WTC11 (cell line): ENCODE data around the gene STK17A. TPM values are rescaled to one million over a fixed set of nuclear protein-coding genes. Genes with fewer than 3 reads are reported as not detected.

Experiments used
- ATAC-seq: fragments of 200-7000 bp; cut with Tn5 transposase; 2 replicates; pipeline ENCODE4 v1.10.0; 2021; ENCODE audit warnings: mild to moderate bottlenecking, moderate library complexity
- CTCF ChIA-PET: fragments of 300-600 bp; sonication (Branson Sonifier 250); formaldehyde crosslinking; loops from one replicate; lab custom pipeline; 2021; ENCODE audit warnings: antibody characterized with exemption; lab: Charles Lee
- POLR2A ChIA-PET: fragments of 350-600 bp; sonication (Branson Sonifier 250); formaldehyde crosslinking; loops from one replicate; lab custom pipeline; 2021; ENCODE audit warnings: antibody characterized with exemption; lab: Charles Lee
- DNase-seq: peaks from one replicate; pipeline ENCODE4 v3.0.0; 2021; ENCODE audit warnings: low spot score
- H3K27ac Mint-ChIP-seq: 2 replicates; pipeline ENCODE4 v1.8.0; 2021; ENCODE audit warnings: mixed read lengths
- H3K27me3 Mint-ChIP-seq: 2 replicates; pipeline ENCODE4 v1.8.0; 2021; ENCODE audit warnings: low read depth, mild to moderate bottlenecking, moderate library complexity, mixed read lengths
- H3K36me3 Mint-ChIP-seq: 2 replicates; pipeline ENCODE4 v1.8.0; 2021; ENCODE audit warnings: mixed read lengths
- H3K4me1 Mint-ChIP-seq: 2 replicates; pipeline ENCODE4 v1.8.0; 2022; ENCODE audit warnings: mixed read lengths
- H3K4me3 Mint-ChIP-seq: 2 replicates; pipeline ENCODE4 v1.8.0; 2021; ENCODE audit warnings: mild to moderate bottlenecking, moderate library complexity, mixed read lengths
- H3K9me3 Mint-ChIP-seq: 2 replicates; pipeline ENCODE4 v1.8.0; 2021; ENCODE audit warnings: mixed read lengths
- ATF2 ChIP-seq: sonication (generic); formaldehyde crosslinking; IDR thresholded peaks from 2 replicates; pipeline ENCODE4 v1.8.1; 2022; ENCODE audit warnings: low read depth, missing genetic modification reagents, borderline replicate concordance
- ATF6 ChIP-seq: sonication (generic); formaldehyde crosslinking; IDR thresholded peaks from 2 replicates; pipeline ENCODE4 v1.8.1; 2023; ENCODE audit warnings: mild to moderate bottlenecking, missing genetic modification reagents
- CREB1 ChIP-seq: sonication (generic); formaldehyde crosslinking; IDR thresholded peaks from 2 replicates; pipeline ENCODE4 v1.8.0; 2023; ENCODE audit warnings: mild to moderate bottlenecking, missing genetic modification reagents
- E2F5 ChIP-seq: sonication (generic); formaldehyde crosslinking; IDR thresholded peaks from 2 replicates; pipeline ENCODE4 v1.8.1; 2022; ENCODE audit warnings: mild to moderate bottlenecking, moderate library complexity, missing genetic modification reagents
- ETV6 ChIP-seq: sonication (generic); formaldehyde crosslinking; IDR thresholded peaks from 2 replicates; pipeline ENCODE4 v1.8.1; 2022; ENCODE audit warnings: mild to moderate bottlenecking, missing genetic modification reagents
- FOXP1 ChIP-seq: sonication (generic); formaldehyde crosslinking; IDR thresholded peaks from 2 replicates; pipeline ENCODE4 v1.8.0; 2022; ENCODE audit warnings: missing genetic modification reagents, mild to moderate bottlenecking, moderate library complexity, borderline replicate concordance
- GABPB1 ChIP-seq: sonication (generic); formaldehyde crosslinking; IDR thresholded peaks from 2 replicates; pipeline ENCODE4 v1.8.1; 2023; ENCODE audit warnings: mild to moderate bottlenecking, missing genetic modification reagents
- GRHL2 ChIP-seq: fragments of 250-450 bp; sonication (Bioruptor Pico); IDR thresholded peaks from 2 replicates; pipeline ENCODE4 v1.8.0; 2022; ENCODE audit warnings: mild to moderate bottlenecking, moderate library complexity; ENCODE audit not compliant: insufficient replicate concordance, severe bottlenecking
- GTF2I ChIP-seq: fragments of 250-450 bp; sonication (Bioruptor Pico); conservative IDR thresholded peaks from 2 replicates; pipeline ENCODE4 v1.4.0; 2021; ENCODE audit warnings: mild to moderate bottlenecking
- IRF2 ChIP-seq: sonication (generic); formaldehyde crosslinking; IDR thresholded peaks from 2 replicates; pipeline ENCODE4 v1.8.0; 2022; ENCODE audit warnings: low read depth, missing genetic modification reagents, borderline replicate concordance
- JAZF1 ChIP-seq: fragments of 250-450 bp; sonication (Bioruptor Pico); IDR thresholded peaks from 2 replicates; pipeline ENCODE4 v1.9.0; 2021; ENCODE audit warnings: moderate library complexity, mild to moderate bottlenecking, inconsistent platforms
- NR1H2 ChIP-seq: sonication (generic); formaldehyde crosslinking; IDR thresholded peaks from 2 replicates; pipeline ENCODE4 v1.9.0; 2021; ENCODE audit warnings: mild to moderate bottlenecking, moderate library complexity, missing genetic modification reagents
- NR2C2 ChIP-seq: sonication (generic); formaldehyde crosslinking; IDR thresholded peaks from 2 replicates; pipeline ENCODE4 v1.8.0; 2022; ENCODE audit warnings: mild to moderate bottlenecking, missing genetic modification reagents
- RELA ChIP-seq: sonication (generic); formaldehyde crosslinking; IDR thresholded peaks from 2 replicates; pipeline ENCODE4 v1.8.1; 2022; ENCODE audit warnings: missing genetic modification reagents, mild to moderate bottlenecking, borderline replicate concordance
- SMAD3 ChIP-seq: sonication (generic); formaldehyde crosslinking; IDR thresholded peaks from 2 replicates; pipeline ENCODE4 v1.8.0; 2022; ENCODE audit warnings: missing genetic modification reagents, mild to moderate bottlenecking, borderline replicate concordance
- STAT6 ChIP-seq: sonication (generic); formaldehyde crosslinking; conservative IDR thresholded peaks from 2 replicates; pipeline ENCODE4 v1.8.1; 2023; ENCODE audit warnings: mild to moderate bottlenecking, low read depth, missing genetic modification reagents, moderate library complexity
- ZNF121 ChIP-seq: sonication (generic); formaldehyde crosslinking; IDR thresholded peaks from 2 replicates; pipeline ENCODE4 v1.8.0; 2023; ENCODE audit warnings: missing genetic modification reagents
- ZNF232 ChIP-seq: sonication (generic); formaldehyde crosslinking; IDR thresholded peaks from 2 replicates; pipeline ENCODE4 v1.8.0; 2022; ENCODE audit warnings: mild to moderate bottlenecking, missing genetic modification reagents
- ZNF281 ChIP-seq: sonication (generic); formaldehyde crosslinking; IDR thresholded peaks from 2 replicates; pipeline ENCODE4 v1.8.0; 2023; ENCODE audit warnings: mild to moderate bottlenecking, missing genetic modification reagents
- ZNF532 ChIP-seq: fragments of 250-450 bp; sonication (Bioruptor Pico); IDR thresholded peaks from 2 replicates; pipeline ENCODE4 v1.9.0; 2021; ENCODE audit warnings: mild to moderate bottlenecking, borderline replicate concordance
- ZNF671 ChIP-seq: fragments of 250-450 bp; sonication (Bioruptor Pico); IDR thresholded peaks from 2 replicates; pipeline ENCODE4 v1.8.0; 2021; ENCODE audit warnings: mild to moderate bottlenecking
- total RNA-seq: library from RNA; stranded (reverse); gene quantifications from 3 replicates; pipeline ENCODE4 v1.2.3, GENCODE V29; 2021

Gene STK17A
- total RNA-seq, 1 experiment from 2014 or later = 17.6 TPM

GRCh38 chr7:43664681-43665080, 81.8 kb downstream of the STK17A start:
- CTCF ChIA-PET = no interaction called here
- H3K36me3 Mint-ChIP-seq = peaks cover 44% of the 10 kb centered on the region

GRCh38 chr7:43666938-43667337, 84.0 kb downstream of the STK17A start:
- no peaks in the 10 kb centered on the region for H3K27me3 Mint-ChIP-seq
- H3K36me3 Mint-ChIP-seq = peaks cover 48% of the 10 kb centered on the region
- H3K9me3 Mint-ChIP-seq = peaks cover 27% of the 10 kb centered on the region
- no peak overlapping the region for H3K27ac Mint-ChIP-seq
- POLR2A ChIA-PET = no interaction called here
- H3K4me1 Mint-ChIP-seq = peaks cover 51% of the 10 kb centered on the region
- DNase-seq = no peak
- no peak for ATAC-seq
- H3K4me3 Mint-ChIP-seq = no peak overlapping the region
- CTCF ChIA-PET = interaction anchor here (3.3 kb wide), 1 partner anchor 84 kb away, joined by 48 read pairs; the partner anchor contains the start of gene STK17A
- TF ChIP-seq RELA = no peak
- no peak for TF ChIP-seq ZNF281 (CRISPR knock-in tag)
- TF ChIP-seq ETV6 = no peak
- no peak for TF ChIP-seq GRHL2 (CRISPR knock-in tag)
- TF ChIP-seq FOXP1 (CRISPR knock-in tag) = no peak
- TF ChIP-seq ZNF121 = no peak
- no peak for TF ChIP-seq JAZF1 (CRISPR knock-in tag)
- TF ChIP-seq GABPB1 (CRISPR knock-in tag) = no peak
- no peak for TF ChIP-seq SMAD3 (CRISPR knock-in tag)
- no peak for TF ChIP-seq ZNF532
- TF ChIP-seq STAT6 (CRISPR knock-in tag) = no peak
- no peak for TF ChIP-seq E2F5 (CRISPR knock-in tag)
- TF ChIP-seq ATF2 (CRISPR knock-in tag) = no peak
- TF ChIP-seq ZNF671 = no peak
- TF ChIP-seq NR1H2 (CRISPR knock-in tag) = no peak

More at GRCh38 chr7:43664681-43665080, 81.8 kb downstream of the STK17A start:
- no peak for DNase-seq
- ATAC-seq = no peak
- Mint-ChIP-seq H3K9me3 (peaks cover 20% of the 10 kb centered on the region), H3K27ac (peak overlapping the region; percentile 37; the same call in 1 of the 2 replicates), H3K4me3 (no peak overlapping the region), H3K27me3 (no peaks in the 10 kb centered on the region), H3K4me1 (peaks cover 45% of the 10 kb centered on the region)
- POLR2A ChIA-PET = no interaction called here
- TF ChIP-seq ZNF232 (CRISPR knock-in tag) = no peak
- TF ChIP-seq CREB1 (CRISPR knock-in tag) = no peak
- TF ChIP-seq ATF6 = no peak
- no peak for TF ChIP-seq IRF2 (CRISPR knock-in tag)
- TF ChIP-seq NR2C2 (CRISPR knock-in tag) = no peak
- no peak for TF ChIP-seq GTF2I (CRISPR knock-in tag)
